ENCODE measurements around the gene MYH10. TPM values are rescaled to one million over a fixed set of nuclear protein-coding genes. Genes with fewer than 3 reads are reported as not detected.

The MYH10 gene
- total RNA-seq, 3 donors from 2014 or later: 4.3 to 23.8 (median 10.1) TPM

GRCh38 chr17:8466873-8467272 is 163.7 kb downstream of the MYH10 start:
- DNase-seq: no peak
- intact Hi-C loops (cut with DNase I, micrococcal nuclease): no loop called here
- TF ChIP-seq CTCF (IDR thresholded peaks at IDR 0.05): no peak
- Histone ChIP-seq H3K4me1 (ENCODE audit: low read depth) (no peaks in the 10 kb centered on the region), H3K4me3 (no peak overlapping the region), H3K9me3 (no peaks in the 10 kb centered on the region), H3K36me3 (ENCODE audit: low read depth) (peaks cover 3% of the 10 kb centered on the region)
- ATAC-seq: no peak

- H3K4me3 ChIP-seq: no peak overlapping the region
- ATAC-seq: no peak
- TF ChIP-seq CTCF (IDR thresholded peaks at IDR 0.05): no peak
- H3K36me3 ChIP-seq (ENCODE audit: low read depth): peaks cover 3% of the 10 kb centered on the region
- H3K4me1 ChIP-seq (ENCODE audit: low read depth): no peaks in the 10 kb centered on the region
- no peak for DNase-seq
- no peaks in the 10 kb centered on the region for H3K9me3 ChIP-seq
- intact Hi-C loops (cut with DNase I, micrococcal nuclease): no loop called here
These were observed 164.1 kb downstream of the MYH10 start for GRCh38 chr17:8466456-8466855.

GRCh38 chr17:8465759-8466158 is 164.8 kb downstream of the MYH10 start:
- Histone ChIP-seq H3K36me3 (ENCODE audit: low read depth) (peaks cover 3% of the 10 kb centered on the region), H3K4me3 (no peak overlapping the region), H3K9me3 (no peaks in the 10 kb centered on the region), H3K4me1 (ENCODE audit: low read depth) (no peaks in the 10 kb centered on the region)
- intact Hi-C loops (cut with DNase I, micrococcal nuclease): no loop called here
- TF ChIP-seq CTCF (IDR thresholded peaks at IDR 0.05): no peak
- no peak for DNase-seq
- ATAC-seq: no peak

- ATAC-seq (no peak), DNase-seq (no peak)
- H3K4me1 ChIP-seq (ENCODE audit: low read depth): no peaks in the 10 kb centered on the region
- H3K4me3 ChIP-seq: no peak overlapping the region
- peaks cover 3% of the 10 kb centered on the region for H3K36me3 ChIP-seq (ENCODE audit: low read depth)
- no peaks in the 10 kb centered on the region for H3K9me3 ChIP-seq
- no peak for TF ChIP-seq CTCF (IDR thresholded peaks at IDR 0.05)
- intact Hi-C loops (cut with DNase I, micrococcal nuclease): no loop called here
These were observed 165.2 kb downstream of the MYH10 start for GRCh38 chr17:8465356-8465755.

GRCh38 chr17:8464941-8465340 is 165.6 kb downstream of the MYH10 start:
- Histone ChIP-seq H3K4me3 (no peak overlapping the region), H3K9me3 (no peaks in the 10 kb centered on the region), H3K4me1 (ENCODE audit: low read depth) (no peaks in the 10 kb centered on the region), H3K36me3 (ENCODE audit: low read depth) (peaks cover 3% of the 10 kb centered on the region)
- no peak for TF ChIP-seq CTCF (IDR thresholded peaks at IDR 0.05)
- intact Hi-C loops (cut with DNase I, micrococcal nuclease): no loop called here
- no peak for DNase-seq
- no peak for ATAC-seq

- TF ChIP-seq CTCF (IDR thresholded peaks at IDR 0.05): no peak
- Histone ChIP-seq H3K9me3 (no peaks in the 10 kb centered on the region), H3K36me3 (ENCODE audit: low read depth) (peaks cover 4% of the 10 kb centered on the region), H3K4me3 (no peak overlapping the region), H3K4me1 (ENCODE audit: low read depth) (no peaks in the 10 kb centered on the region)
- ATAC-seq (no peak), DNase-seq (no peak)
- intact Hi-C loops (cut with DNase I, micrococcal nuclease): no loop called here
These were observed 167.4 kb downstream of the MYH10 start for GRCh38 chr17:8463099-8463498.

Measured in mucosa of descending colon (tissue), 3 donors.